ENCODE results near the gene SORCS2.

SORCS2 gene

DNA sequence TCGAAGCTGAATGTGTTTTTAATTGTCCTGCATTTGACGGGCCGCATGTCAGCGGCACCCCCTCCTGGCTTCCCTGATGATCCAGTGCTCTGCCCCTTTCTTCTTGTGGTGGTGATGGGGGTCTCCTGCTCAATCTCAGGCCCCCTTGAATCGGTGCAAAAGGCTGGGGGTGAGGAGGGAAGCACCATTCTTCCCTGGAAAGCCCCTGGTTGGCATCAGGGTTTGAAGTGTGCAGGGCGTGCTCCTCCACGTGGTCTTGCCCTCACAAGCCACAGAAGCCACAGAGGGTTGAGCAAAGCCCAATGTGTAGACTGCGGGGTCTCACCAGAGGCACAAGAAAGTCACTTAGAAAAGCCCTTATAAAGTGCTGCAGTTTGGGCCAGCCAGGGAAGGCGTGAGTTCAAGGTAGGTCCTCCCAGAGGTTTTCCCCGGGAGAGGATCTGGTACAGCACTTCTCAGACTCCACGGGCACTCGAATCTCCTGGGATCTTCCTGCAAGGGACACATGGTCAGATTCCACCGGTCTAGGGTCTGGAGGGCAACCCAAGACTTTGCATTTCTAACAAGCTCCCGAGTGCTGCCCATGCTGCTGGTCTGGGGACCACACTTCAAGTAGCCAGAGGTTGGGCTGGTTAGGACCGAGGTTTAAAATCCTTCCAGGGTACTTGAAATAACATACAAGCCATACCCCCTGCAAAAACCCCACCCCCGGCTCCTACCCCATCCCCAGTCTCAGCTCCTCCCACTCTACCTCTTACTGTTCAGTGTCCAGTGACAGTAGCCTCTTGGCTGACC lies 207.3 kb downstream of the SORCS2 start:
- no CpG with 5 or more reads among the region's 16 CpGs for WGBS (ENCODE audit: extremely low coverage, insufficient coverage, insufficient read length)
- H2BK120ac ChIP-seq (ENCODE audit: insufficient read depth, low read length, poor library complexity) = no peak overlapping the region
- peaks cover 7% of the 10 kb centered on the region for H3K9me3 ChIP-seq (ENCODE audit: insufficient read depth, low read depth, low read length)
- no peaks in the 10 kb centered on the region for H3K79me1 ChIP-seq (ENCODE audit: low read length)
- H3K18ac ChIP-seq (ENCODE audit: low read length) = no peak overlapping the region
- H3K23ac ChIP-seq (ENCODE audit: low read length) = no peak overlapping the region
- H3K27me3 ChIP-seq (ENCODE audit: insufficient read depth, low read length) = no peaks in the 10 kb centered on the region
- H3K4me1 ChIP-seq (ENCODE audit: control insufficient read depth in 1 of 2, insufficient read depth in 2 of 2, low read length in 2 of 2) = no peaks in the 10 kb centered on the region
- no peaks in the 10 kb centered on the region for H3K79me2 ChIP-seq (ENCODE audit: control insufficient read depth, insufficient read depth, low read length, poor library complexity)
- H2AFZ ChIP-seq (ENCODE audit: insufficient read depth, low read length, poor library complexity) = no peak overlapping the region
- no peak overlapping the region for H4K91ac ChIP-seq (ENCODE audit: low read depth, low read length)
- no peak overlapping the region for H3K9ac ChIP-seq (ENCODE audit: low read length)
- no peak overlapping the region for H4K12ac ChIP-seq (ENCODE audit: low read depth, low read length)
- H2BK5ac ChIP-seq (ENCODE audit: low read depth, low read length, poor library complexity) = no peak overlapping the region
- H3K27ac ChIP-seq (ENCODE audit: low read depth, low read length) = no peak overlapping the region
- H2BK12ac ChIP-seq (ENCODE audit: low read length) = no peak overlapping the region
- H3K14ac ChIP-seq (ENCODE audit: low read length) = no peak overlapping the region
- H2AK5ac ChIP-seq (ENCODE audit: low read length) = no peak overlapping the region
- no peak for DNase-seq
- H3K36me3 ChIP-seq (ENCODE audit: control insufficient read depth in 1 of 2, insufficient read depth in 2 of 2, low read length in 2 of 2) = no peaks in the 10 kb centered on the region
- H3K4me2 ChIP-seq (ENCODE audit: low read length) = no peak overlapping the region
- no peak overlapping the region for H4K8ac ChIP-seq (ENCODE audit: low read depth, low read length)
- no peak overlapping the region for H3K4me3 ChIP-seq (ENCODE audit: low read depth, low read length)
- H3K4ac ChIP-seq (ENCODE audit: low read depth, low read length) = no peak overlapping the region

DNA sequence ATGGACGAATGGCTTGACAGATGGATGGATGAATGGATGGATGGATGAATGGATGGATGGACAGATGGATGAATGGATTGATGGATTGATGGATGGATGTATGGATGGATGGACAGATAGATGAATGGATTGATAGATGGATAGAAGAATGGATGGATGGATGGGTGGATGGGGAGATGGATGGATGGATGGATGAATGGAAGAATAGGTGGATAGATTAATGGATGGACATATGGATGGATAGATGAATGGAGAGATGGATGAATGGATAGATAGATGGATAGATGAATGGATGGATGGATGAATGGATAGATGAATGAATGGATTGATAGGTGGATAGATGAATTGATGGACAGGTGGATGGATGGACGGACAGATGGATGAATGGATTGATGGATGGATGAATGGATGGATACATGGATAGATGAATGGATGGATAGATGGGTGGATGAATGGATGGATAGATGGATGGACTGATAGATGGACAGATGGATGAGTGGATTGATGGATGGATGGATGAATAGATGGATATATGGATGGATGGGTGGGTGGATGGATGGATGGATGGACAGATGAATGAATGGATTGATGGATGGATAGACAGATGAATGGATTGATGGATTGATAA lies 208.4 kb downstream of the SORCS2 start:
- Histone ChIP-seq H3K9ac (ENCODE audit: low read length) (no peak overlapping the region), H3K36me3 (ENCODE audit: control insufficient read depth in 1 of 2, insufficient read depth in 2 of 2, low read length in 2 of 2) (no peaks in the 10 kb centered on the region), H3K23ac (ENCODE audit: low read length) (no peak overlapping the region), H3K14ac (ENCODE audit: low read length) (no peak overlapping the region), H2BK12ac (ENCODE audit: low read length) (no peak overlapping the region), H4K8ac (ENCODE audit: low read depth, low read length) (no peak overlapping the region), H3K4me1 (ENCODE audit: control insufficient read depth in 1 of 2, insufficient read depth in 2 of 2, low read length in 2 of 2) (no peaks in the 10 kb centered on the region), H3K27ac (ENCODE audit: low read depth, low read length) (no peak overlapping the region), H3K4me3 (ENCODE audit: low read depth, low read length) (no peak overlapping the region), H3K4me2 (ENCODE audit: low read length) (no peak overlapping the region), H3K18ac (ENCODE audit: low read length) (no peak overlapping the region), H3K79me2 (ENCODE audit: control insufficient read depth, insufficient read depth, low read length, poor library complexity) (no peaks in the 10 kb centered on the region), H4K12ac (ENCODE audit: low read depth, low read length) (no peak overlapping the region), H3K9me3 (ENCODE audit: insufficient read depth, low read depth, low read length) (peaks cover 7% of the 10 kb centered on the region), H3K4ac (ENCODE audit: low read depth, low read length) (no peak overlapping the region), H2BK120ac (ENCODE audit: insufficient read depth, low read length, poor library complexity) (no peak overlapping the region), H2AK5ac (ENCODE audit: low read length) (no peak overlapping the region), H3K79me1 (ENCODE audit: low read length) (no peaks in the 10 kb centered on the region), H4K91ac (ENCODE audit: low read depth, low read length) (no peak overlapping the region), H2AFZ (ENCODE audit: insufficient read depth, low read length, poor library complexity) (no peak overlapping the region), H3K27me3 (ENCODE audit: insufficient read depth, low read length) (no peaks in the 10 kb centered on the region), H2BK5ac (ENCODE audit: low read depth, low read length, poor library complexity) (no peak overlapping the region)
- no peak for DNase-seq
- no CpG with 5 or more reads among the region's 2 CpGs for whole genome bisulfite sequencing (ENCODE audit: extremely low coverage, insufficient coverage, insufficient read length)

GRCh38 chr4:7402526-7402925 lies 210.2 kb downstream of the SORCS2 start:
- no CpG with 5 or more reads among the region's 4 CpGs for WGBS (ENCODE audit: extremely low coverage, insufficient coverage, insufficient read length)
- no peak overlapping the region for H3K4ac ChIP-seq (ENCODE audit: low read depth, low read length)

GRCh38 chr4:7403001-7403400 lies 210.7 kb downstream of the SORCS2 start:
- no peaks in the 10 kb centered on the region for H3K27me3 ChIP-seq (ENCODE audit: insufficient read depth, low read length)
- H3K79me2 ChIP-seq (ENCODE audit: control insufficient read depth, insufficient read depth, low read length, poor library complexity) = no peaks in the 10 kb centered on the region
- H4K91ac ChIP-seq (ENCODE audit: low read depth, low read length) = no peak overlapping the region
- no peaks in the 10 kb centered on the region for H3K79me1 ChIP-seq (ENCODE audit: low read length)
- H3K4ac ChIP-seq (ENCODE audit: low read depth, low read length) = no peak overlapping the region
- no peak for DNase-seq
- no peak overlapping the region for H3K4me2 ChIP-seq (ENCODE audit: low read length)
- no peak overlapping the region for H3K18ac ChIP-seq (ENCODE audit: low read length)
- H3K23ac ChIP-seq (ENCODE audit: low read length) = no peak overlapping the region
- H4K12ac ChIP-seq (ENCODE audit: low read depth, low read length) = no peak overlapping the region
- peak overlapping the region; percentile 33 for H3K9ac ChIP-seq (ENCODE audit: low read length)
- H2BK12ac ChIP-seq (ENCODE audit: low read length) = no peak overlapping the region
- no peak overlapping the region for H2BK120ac ChIP-seq (ENCODE audit: insufficient read depth, low read length, poor library complexity)
- no peaks in the 10 kb centered on the region for H3K4me1 ChIP-seq (ENCODE audit: control insufficient read depth in 1 of 2, insufficient read depth in 2 of 2, low read length in 2 of 2)
- no peak overlapping the region for H2BK5ac ChIP-seq (ENCODE audit: low read depth, low read length, poor library complexity)
- no CpG with 5 or more reads among the region's 3 CpGs for WGBS (ENCODE audit: extremely low coverage, insufficient coverage, insufficient read length)
- no peak overlapping the region for H3K27ac ChIP-seq (ENCODE audit: low read depth, low read length)
- no peak overlapping the region for H2AK5ac ChIP-seq (ENCODE audit: low read length)
- H2AFZ ChIP-seq (ENCODE audit: insufficient read depth, low read length, poor library complexity) = no peak overlapping the region
- H3K9me3 ChIP-seq (ENCODE audit: insufficient read depth, low read depth, low read length) = peaks cover 7% of the 10 kb centered on the region
- H3K14ac ChIP-seq (ENCODE audit: low read length) = no peak overlapping the region
- H4K8ac ChIP-seq (ENCODE audit: low read depth, low read length) = no peak overlapping the region
- H3K36me3 ChIP-seq (ENCODE audit: control insufficient read depth in 1 of 2, insufficient read depth in 2 of 2, low read length in 2 of 2) = no peaks in the 10 kb centered on the region
- peak overlapping the region; percentile 5 for H3K4me3 ChIP-seq (ENCODE audit: low read depth, low read length)

More at GRCh38 chr4:7402526-7402925, 210.2 kb downstream of the SORCS2 start:
- Histone ChIP-seq H3K4me2 (ENCODE audit: low read length) (no peak overlapping the region), H3K9me3 (ENCODE audit: insufficient read depth, low read depth, low read length) (peaks cover 7% of the 10 kb centered on the region), H3K23ac (ENCODE audit: low read length) (no peak overlapping the region), H4K12ac (ENCODE audit: low read depth, low read length) (no peak overlapping the region), H3K79me2 (ENCODE audit: control insufficient read depth, insufficient read depth, low read length, poor library complexity) (no peaks in the 10 kb centered on the region), H2AFZ (ENCODE audit: insufficient read depth, low read length, poor library complexity) (no peak overlapping the region), H2AK5ac (ENCODE audit: low read length) (no peak overlapping the region), H3K27me3 (ENCODE audit: insufficient read depth, low read length) (no peaks in the 10 kb centered on the region), H4K91ac (ENCODE audit: low read depth, low read length) (no peak overlapping the region), H2BK120ac (ENCODE audit: insufficient read depth, low read length, poor library complexity) (no peak overlapping the region), H3K36me3 (ENCODE audit: control insufficient read depth in 1 of 2, insufficient read depth in 2 of 2, low read length in 2 of 2) (no peaks in the 10 kb centered on the region), H2BK5ac (ENCODE audit: low read depth, low read length, poor library complexity) (no peak overlapping the region), H3K4me1 (ENCODE audit: control insufficient read depth in 1 of 2, insufficient read depth in 2 of 2, low read length in 2 of 2) (no peaks in the 10 kb centered on the region), H3K9ac (ENCODE audit: low read length) (no peak overlapping the region), H3K14ac (ENCODE audit: low read length) (no peak overlapping the region), H3K4me3 (ENCODE audit: low read depth, low read length) (no peak overlapping the region), H3K27ac (ENCODE audit: low read depth, low read length) (no peak overlapping the region), H3K79me1 (ENCODE audit: low read length) (no peaks in the 10 kb centered on the region), H4K8ac (ENCODE audit: low read depth, low read length) (no peak overlapping the region), H2BK12ac (ENCODE audit: low read length) (no peak overlapping the region), H3K18ac (ENCODE audit: low read length) (no peak overlapping the region)
- DNase-seq = no peak

Data from trophoblast cell (in vitro differentiated cells and primary cell).